GM21515 (cell line): ENCODE data around the gene ERP29.
"Not testable (repeated sequence)": the region's sequence is repeated elsewhere in the genome, so short reads cannot be mapped to it uniquely, and the experiment has no call there.

Experiments used
- ATAC-seq: cut with Tn5 transposase; IDR thresholded peaks from one replicate; pipeline ENCODE4 v1.9.1; 2021; ENCODE audit not compliant: unreplicated experiment

Gene ERP29

DNA sequence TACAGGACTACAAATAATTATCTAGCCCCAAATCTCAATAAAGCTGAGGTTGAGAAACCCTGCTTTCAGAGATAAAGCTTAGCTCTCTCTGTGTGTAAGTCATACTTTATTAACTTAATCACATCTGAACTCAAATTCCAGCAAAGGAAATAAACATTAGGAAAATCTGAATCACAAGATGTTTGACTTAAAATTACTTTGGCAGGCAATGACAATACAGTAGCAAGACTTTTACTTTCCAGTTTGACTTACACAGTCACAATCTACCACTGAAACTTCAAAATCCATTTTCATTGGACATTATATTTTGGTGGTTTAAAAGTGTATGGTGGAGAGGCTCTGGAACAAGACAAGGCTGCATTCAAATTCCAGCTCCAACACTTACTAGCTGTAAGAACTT is 11.7 kb upstream of the ERP29 start:
- no peak for ATAC-seq

DNA sequence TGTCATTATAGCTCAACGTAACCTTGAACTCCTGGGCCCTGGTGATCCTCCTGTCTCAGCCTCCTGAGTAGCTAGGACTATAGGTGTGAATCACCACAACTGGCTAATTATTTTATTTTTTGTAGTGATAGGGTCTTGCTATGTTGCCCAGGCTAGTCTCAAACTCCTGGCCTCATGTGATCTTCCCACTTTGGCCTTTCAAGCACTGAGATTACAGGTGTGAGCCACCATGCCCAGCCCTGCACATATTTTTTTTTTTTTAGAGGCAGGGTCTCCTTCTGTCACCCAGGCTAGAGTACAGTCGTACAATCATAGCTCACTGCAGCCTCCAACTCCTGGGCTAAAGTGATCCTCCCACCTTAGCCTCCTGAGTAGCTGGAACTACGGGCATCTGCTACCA is 9.2 kb upstream of the ERP29 start:
- ATAC-seq: no peak

DNA sequence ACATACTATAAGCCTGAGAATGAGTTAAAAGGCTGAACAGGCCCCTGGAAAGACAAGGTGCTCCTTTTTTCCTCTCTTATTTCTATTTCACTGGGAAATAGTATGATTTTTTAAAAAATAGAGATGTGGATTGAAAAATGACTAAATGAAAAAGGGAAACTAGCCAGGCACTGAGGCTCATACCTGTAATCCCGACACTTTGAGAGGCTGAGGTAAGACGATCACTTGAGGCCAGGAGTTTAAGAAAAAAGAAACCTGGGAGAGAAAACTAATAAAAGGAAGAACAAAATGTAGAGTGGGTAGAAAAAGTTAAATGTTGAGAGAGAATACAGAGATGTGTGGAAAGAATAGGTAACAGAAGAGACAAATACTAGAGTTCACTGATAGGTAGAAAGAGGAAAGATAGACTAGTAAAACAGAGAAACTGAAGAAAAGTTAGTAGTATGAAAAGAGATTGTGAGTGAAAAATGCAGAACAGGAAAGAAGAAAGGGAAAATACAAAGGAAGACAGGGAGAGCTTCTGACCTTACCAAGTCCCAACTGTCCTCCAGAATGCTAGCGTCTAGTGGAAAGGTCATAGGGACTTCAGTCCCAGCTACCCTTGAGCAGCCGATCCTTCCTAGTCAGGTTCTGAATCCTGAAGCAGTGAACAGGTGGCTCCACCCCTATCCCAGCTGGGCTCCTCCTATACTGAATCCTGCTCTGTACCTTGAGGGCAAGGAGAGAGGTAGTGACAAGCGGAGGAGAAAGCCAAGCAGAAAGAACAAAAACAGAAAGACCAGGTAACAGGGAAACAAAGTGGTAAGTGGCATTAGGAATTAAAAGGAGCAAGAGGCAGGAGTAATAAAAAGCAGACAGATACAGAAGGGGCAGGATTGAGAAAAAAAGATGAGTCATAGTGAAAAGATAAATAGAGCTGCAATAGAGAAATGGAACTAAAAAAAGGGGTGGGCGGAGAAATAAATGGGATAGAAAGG is 7.5 kb upstream of the ERP29 start:
- ATAC-seq: no peak

- ATAC-seq: no peak
Observed at GRCh38 chr12:112007945-112008344, 5.3 kb upstream of the ERP29 start.

GRCh38 chr12:112008918-112009317 is 4.3 kb upstream of the ERP29 start:
- no peak for ATAC-seq

- not testable (repeated sequence) for ATAC-seq
Observed at GRCh38 chr12:112009596-112009995, 3.6 kb upstream of the ERP29 start.

DNA sequence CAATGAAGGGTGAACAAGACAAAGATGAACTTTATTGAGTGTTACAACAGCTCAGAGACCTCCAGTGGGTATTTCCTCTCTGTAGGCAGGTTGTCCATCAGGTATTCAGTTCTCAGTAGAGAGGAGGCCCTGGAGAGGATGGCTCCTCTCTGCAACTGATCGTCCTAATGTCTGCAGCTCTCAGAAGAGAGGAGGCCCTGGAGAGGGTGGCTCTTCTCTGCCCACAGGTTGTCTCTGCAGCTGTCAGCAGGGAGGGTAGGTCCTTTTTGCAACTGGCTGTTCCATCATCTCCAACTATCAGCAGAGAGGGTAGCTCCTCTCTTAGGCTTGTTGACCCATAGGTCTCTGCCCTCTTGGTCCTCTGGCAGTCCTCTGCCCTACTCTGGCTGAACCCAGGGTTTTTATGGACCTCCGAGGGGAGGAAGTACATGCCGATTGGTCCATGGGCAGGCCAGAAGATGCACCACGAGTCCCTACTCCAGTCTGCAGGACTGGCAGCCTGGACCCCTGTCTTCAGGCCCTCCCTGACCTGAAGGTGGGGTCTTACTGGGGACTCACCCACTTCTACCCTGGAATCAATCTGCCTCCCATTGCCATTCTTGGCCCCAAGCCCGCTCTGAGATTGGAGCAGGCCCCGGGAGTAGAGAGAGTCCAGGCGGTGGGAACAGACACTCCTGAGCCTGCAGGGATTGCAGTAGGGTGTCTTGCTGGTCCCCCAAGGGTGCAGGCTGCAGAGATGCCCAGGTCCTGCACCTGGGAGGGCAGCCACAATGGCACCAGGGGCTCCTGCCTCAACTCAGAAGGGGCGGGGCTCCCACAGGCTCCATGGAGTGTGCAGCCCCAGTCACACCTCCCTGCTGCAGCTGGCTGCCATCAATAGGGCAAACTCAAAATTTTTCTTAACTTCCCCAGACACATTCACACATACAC is 2.5 kb upstream of the ERP29 start:
- no peak for ATAC-seq

- ATAC-seq: no peak
Observed at GRCh38 chr12:112011685-112012084, 1.5 kb upstream of the ERP29 start.

DNA sequence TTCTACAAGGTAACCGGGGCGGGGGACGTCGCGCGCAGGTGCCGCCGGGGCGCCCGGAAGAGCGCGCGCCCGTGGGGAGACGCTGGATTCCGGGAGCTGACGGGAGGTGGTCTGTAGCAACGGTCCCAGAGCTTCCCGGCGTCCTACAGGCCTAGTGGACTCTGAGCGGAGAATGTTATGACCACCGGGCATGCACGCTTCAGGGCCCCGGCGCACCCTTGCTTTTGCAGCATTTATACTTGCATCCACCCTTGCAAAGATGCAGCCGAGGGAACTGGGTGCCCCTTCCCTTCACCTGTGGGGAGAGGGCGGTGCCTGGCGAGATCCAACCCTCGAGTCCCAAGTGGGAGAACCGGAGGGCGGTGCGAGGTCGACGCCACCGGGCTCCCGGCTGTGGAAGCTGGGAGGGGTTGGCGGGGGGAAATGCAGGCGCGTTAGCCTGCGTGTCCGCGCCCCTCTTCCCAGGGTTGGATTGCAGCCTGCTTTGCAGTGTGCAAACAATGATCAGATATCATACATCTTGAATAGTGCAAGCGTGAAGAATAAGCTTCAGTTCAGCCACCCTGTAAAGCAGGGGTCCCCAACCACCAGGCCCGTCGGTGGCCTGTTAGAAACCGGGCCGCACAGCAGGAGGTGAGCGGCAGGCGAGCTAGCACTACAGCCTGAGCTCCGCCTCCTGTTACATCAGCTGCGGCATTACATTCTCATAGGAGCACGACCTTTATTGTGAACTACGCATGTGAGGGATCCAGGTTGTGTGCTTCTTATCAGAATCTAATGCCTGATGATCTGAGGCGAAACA is 576 bp downstream of the ERP29 start:
- no peak for ATAC-seq

GRCh38 chr12:112015938-112016337 is 2.7 kb downstream of the ERP29 start:
- no peak for ATAC-seq

GRCh38 chr12:112017041-112017440 is 3.8 kb downstream of the ERP29 start:
- ATAC-seq: no peak

DNA sequence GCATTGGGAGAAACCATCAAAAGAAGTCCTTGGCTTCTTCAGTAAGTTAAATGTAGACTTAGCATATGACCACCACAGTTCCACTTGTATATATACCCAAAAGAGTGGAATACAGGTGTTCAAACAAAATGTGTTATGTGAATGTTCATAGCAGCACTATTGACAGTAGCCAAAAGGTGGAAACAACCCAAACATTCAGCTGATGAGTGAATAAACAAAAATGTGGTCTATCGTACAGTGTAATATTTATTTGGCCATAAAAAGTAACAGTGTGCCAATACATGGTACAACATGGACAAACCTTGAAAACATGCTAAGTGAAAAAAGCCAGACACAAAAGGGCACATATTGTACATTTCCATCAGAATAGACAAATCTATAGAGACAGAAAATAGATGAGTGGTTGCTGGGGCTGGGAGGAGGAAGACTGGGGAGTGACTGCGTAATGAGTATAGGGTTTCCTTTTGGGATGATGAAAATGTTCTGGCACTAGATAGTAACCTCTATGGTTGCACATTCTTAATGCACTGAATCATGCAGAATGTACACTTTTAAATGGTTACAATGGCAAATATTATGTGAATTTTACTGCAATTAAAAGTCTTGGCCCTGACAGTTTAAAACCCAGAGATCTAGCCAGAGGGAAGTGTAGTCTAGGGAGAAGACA is 5.5 kb downstream of the ERP29 start:
- ATAC-seq: no peak

DNA sequence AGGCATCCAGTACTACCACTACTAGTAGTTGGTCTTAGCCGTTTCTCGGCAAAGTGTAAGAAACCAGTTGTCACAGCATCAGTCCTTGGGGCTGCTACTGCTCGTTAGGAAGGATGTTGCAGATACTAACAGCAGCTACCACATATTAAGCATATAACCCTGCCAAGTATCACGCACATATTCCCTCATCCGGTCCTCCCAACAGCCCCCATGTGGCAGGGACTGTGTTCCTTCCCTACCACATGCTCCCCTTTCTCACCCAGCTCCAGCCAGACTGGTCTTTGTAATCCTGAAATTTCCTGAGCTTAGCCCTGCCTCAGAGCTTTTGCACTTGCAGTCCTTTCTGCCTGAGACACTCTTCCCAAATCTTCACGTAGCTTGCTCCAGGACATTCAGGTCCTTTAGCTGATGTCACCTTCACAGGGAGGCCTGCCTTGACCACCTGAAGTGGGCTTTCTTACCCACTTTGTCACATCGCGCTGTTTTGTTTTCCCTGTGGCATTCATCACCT is 7.8 kb downstream of the ERP29 start:
- ATAC-seq: no peak

DNA sequence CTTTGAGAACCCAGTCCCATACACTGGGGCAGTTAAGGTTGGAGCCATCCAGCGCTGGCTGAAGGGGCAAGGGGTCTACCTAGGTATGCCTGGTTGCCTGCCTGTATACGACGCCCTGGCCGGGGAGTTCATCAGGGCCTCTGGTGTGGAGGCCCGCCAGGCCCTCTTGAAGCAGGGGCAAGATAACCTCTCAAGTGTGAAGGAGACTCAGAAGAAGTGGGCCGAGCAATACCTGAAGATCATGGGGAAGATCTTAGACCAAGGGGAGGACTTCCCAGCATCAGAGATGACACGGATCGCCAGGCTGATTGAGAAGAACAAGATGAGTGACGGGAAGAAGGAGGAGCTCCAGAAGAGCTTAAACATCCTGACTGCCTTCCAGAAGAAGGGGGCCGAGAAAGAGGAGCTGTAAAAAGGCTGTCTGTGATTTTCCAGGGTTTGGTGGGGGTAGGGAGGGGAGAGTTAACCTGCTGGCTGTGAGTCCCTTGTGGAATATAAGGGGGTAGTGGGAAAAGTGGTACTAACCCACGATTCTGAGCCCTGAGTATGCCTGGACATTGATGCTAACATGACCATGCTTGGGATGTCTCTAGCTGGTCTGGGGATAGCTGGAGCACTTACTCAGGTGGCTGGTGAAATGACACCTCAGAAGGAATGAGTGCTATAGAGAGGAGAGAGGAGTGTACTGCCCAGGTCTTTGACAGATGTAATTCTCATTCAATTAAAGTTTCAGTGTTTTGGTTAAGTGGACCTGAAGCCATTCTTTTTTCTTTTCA is 9.2 kb downstream of the ERP29 start:
- no peak for ATAC-seq

GRCh38 chr12:112023759-112024396 is 10.7 kb downstream of the ERP29 start:
- ATAC-seq: no peak

- ATAC-seq: no peak
Observed at GRCh38 chr12:112025808-112026375, 12.7 kb downstream of the ERP29 start.

- no peak for ATAC-seq
Observed at GRCh38 chr12:112029301-112029700, 16.1 kb downstream of the ERP29 start.

DNA sequence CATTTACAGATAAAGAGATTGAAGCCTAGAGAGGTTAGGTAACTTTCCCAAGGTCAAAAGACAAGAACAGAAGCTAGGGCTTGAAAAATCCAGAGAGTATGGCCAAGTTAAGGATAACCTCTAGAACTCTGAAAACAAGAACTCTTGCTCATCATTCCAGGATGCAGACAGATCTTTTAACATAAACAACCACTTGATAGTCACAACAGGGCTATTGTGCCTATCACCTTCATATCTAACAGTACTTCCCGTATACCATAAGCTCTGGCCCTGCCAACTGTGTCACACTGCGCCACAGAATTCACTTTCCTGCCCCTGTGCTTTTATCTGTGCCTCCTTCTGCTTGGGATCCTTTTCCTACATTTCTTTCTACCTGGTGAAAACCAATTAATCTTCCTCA is 18.2 kb downstream of the ERP29 start:
- no peak for ATAC-seq

DNA sequence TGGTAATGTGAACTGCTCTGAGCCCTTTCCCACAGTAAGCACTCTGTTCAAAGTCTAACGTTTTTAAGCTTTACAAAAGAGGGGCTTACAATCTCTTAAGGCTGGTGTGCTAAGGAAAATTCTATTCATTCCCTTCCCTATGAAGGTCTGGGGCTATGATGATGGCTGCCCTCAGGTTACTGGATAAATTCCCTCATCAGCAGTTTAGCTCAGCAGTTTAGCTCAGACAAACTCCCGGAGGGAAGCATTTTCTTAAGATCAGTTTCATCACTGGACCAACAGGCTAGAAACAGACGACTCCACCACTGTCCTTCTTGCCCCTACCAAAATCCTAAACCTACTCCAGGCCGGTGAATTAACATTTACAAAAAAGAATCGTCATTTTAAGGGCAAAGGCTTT is 19.1 kb downstream of the ERP29 start:
- ATAC-seq: no peak
